K562 (cell line): ENCODE data around the gene LRRK1. TPM values are rescaled to one million over a fixed set of nuclear protein-coding genes. Genes with fewer than 3 reads are reported as not detected.

Experiments used
- ATAC-seq: fragments of 200-7000 bp; cut with Tn5 transposase; 3 replicates; pipeline ENCODE4 v1.9.1; 2020; ENCODE audit warnings: moderate library complexity
- BruUV-seq: library from RNA; stranded (reverse); fragments of 400-500 nt; replicated peaks from 2 replicates; lab custom pipeline; 2021; lab: Mats Ljungman, UMichigan
- CTCF ChIA-PET: fragments of 300-600 bp; formaldehyde crosslinking; extraction: SDS; loops from one replicate; lab custom pipeline; 2021; ENCODE audit warnings: low intra/inter-chr PET ratio; lab: Yijun Ruan, JAX
- POLR2A ChIA-PET: fragments of 300-600, 350-650 bp; sonication (Branson Sonifier 250); formaldehyde crosslinking; extraction: SDS; loops from one replicate; lab custom pipeline; 2021; ENCODE audit warnings: antibody characterized with exemption, inconsistent platforms; lab: Yijun Ruan, JAX
- DNase-seq, 4 experiments: peaks; one replicate each; pipeline versions ENCODE4 v3.0.0 to v3.0.0-alpha.2; 2011 to 2018; ENCODE audit warnings: low spot score in 3 of 4, mixed read lengths in 3 of 4; ENCODE audit errors: extremely low read depth in 1 of 4
- FAIRE-seq: peaks from 2 replicates; lab custom pipeline; 2011; peaks lifted over from hg19 to GRCh38; lab: Jason Lieb, UNC
- H2AFZ ChIP-seq: 2 replicates; pipeline ENCODE4 v1.6.0; 2011; ENCODE audit warnings: low read depth, low read length, control low read depth, inconsistent platforms
- H3K27ac ChIP-seq: fragments of 200-600 bp; 3 replicates; pipeline ENCODE4 v1.8.0; 2011; ENCODE audit warnings: low read depth, mild to moderate bottlenecking, control low read depth, inconsistent platforms, low read length, moderate library complexity, mixed read lengths; ENCODE audit errors: extremely low read depth
- H3K27me3 ChIP-seq, 2 experiments: fragments of 300-600 bp in 1 of 2; 2 replicates in 1 of 2; 3 replicates in 1 of 2; pipeline versions ENCODE4 v1.6.0 to v1.8.0; 2011; ENCODE audit warnings: inconsistent platforms in 2 of 2, low read length in 2 of 2, mild to moderate bottlenecking in 1 of 2, mixed read lengths in 1 of 2, moderate library complexity in 1 of 2; ENCODE audit not compliant: control insufficient read depth in 2 of 2, insufficient read depth in 2 of 2
- H3K36me3 ChIP-seq: fragments of 300-600 bp; 3 replicates; pipeline ENCODE4 v1.8.0; 2011; ENCODE audit warnings: mild to moderate bottlenecking, low read length, inconsistent platforms; ENCODE audit not compliant: control insufficient read depth, insufficient read depth
- H3K4me1 ChIP-seq, 2 experiments: fragments of 200-600 bp in 1 of 2; replicated peaks in 1 of 2; 2 replicates in 1 of 2; 3 replicates in 1 of 2; pipeline versions ENCODE4 v1.5.1 to v1.8.0; 2011; ENCODE audit warnings: inconsistent platforms in 2 of 2, low read length in 2 of 2, mild to moderate bottlenecking in 1 of 2, mixed read lengths in 1 of 2, moderate library complexity in 1 of 2; ENCODE audit not compliant: control insufficient read depth in 2 of 2, insufficient read depth in 2 of 2
- H3K4me2 ChIP-seq: 2 replicates; pipeline ENCODE4 v1.6.1; 2011; ENCODE audit warnings: low read length, control low read depth, inconsistent platforms, mixed read lengths; ENCODE audit not compliant: insufficient read depth
- H3K4me3 ChIP-seq: fragments of 200-600 bp; sonication (generic), shearing (Covaris generic); 2 replicates; pipeline ENCODE4 v1.5.1; 2016; ENCODE audit warnings: control low read depth, inconsistent platforms
- H3K79me2 ChIP-seq: fragments of 200-600 bp; 3 replicates; pipeline ENCODE4 v1.8.0; 2011; ENCODE audit warnings: low read length, inconsistent platforms; ENCODE audit not compliant: control insufficient read depth, insufficient read depth
- H3K9ac ChIP-seq, 2 experiments: 2 replicates each; pipeline versions ENCODE4 v1.6.0 to v1.6.1; 2011; ENCODE audit warnings: low read depth in 2 of 2, low read length in 2 of 2, control low read depth in 1 of 2, inconsistent platforms in 1 of 2, mild to moderate bottlenecking in 1 of 2, mixed read lengths in 1 of 2; ENCODE audit not compliant: insufficient read depth in 1 of 2
- H3K9me1 ChIP-seq: one replicate; pipeline ENCODE4 v1.6.0; 2011; ENCODE audit warnings: inconsistent platforms, mild to moderate bottlenecking, low read length, moderate library complexity; ENCODE audit not compliant: control insufficient read depth, insufficient read depth
- H3K9me3 ChIP-seq: replicated peaks from 2 replicates; pipeline ENCODE4 v1.5.1; 2011; ENCODE audit warnings: low read depth, low read length, inconsistent platforms; ENCODE audit not compliant: control insufficient read depth, insufficient read depth
- H4K20me1 ChIP-seq: replicated peaks from 2 replicates; pipeline ENCODE4 v1.6.1; 2011; ENCODE audit warnings: low read length, inconsistent platforms, mixed read lengths; ENCODE audit not compliant: control insufficient read depth, insufficient read depth
- ARHGAP35 ChIP-seq: fragments of 450-650 bp; IDR thresholded peaks from 2 replicates; pipeline ENCODE4 v1.6.1; 2018; ENCODE audit not compliant: partially characterized antibody
- ATF7 ChIP-seq: fragments of 450-650 bp; IDR thresholded peaks from 2 replicates; pipeline ENCODE4 v1.7.1; 2014; ENCODE audit warnings: mild to moderate bottlenecking, moderate library complexity
- CCNT2 ChIP-seq: IDR thresholded peaks from 2 replicates; pipeline ENCODE4 v1.6.1; 2011; ENCODE audit warnings: borderline replicate concordance, low read depth, mild to moderate bottlenecking, moderate library complexity, mixed read lengths, low read length; ENCODE audit not compliant: insufficient read length; ENCODE audit errors: extremely low read depth
- CHD1 ChIP-seq: fragments of 200-600 bp; sonication (generic); IDR thresholded peaks from one replicate; pipeline ENCODE4 v1.6.1; 2012; ENCODE audit warnings: mild to moderate bottlenecking, moderate library complexity, low read length, inconsistent platforms
- CHD4 ChIP-seq: fragments of 200-600 bp; sonication (generic); IDR thresholded peaks from 3 replicates; pipeline ENCODE4 v1.6.1; 2012; ENCODE audit warnings: low read depth, mild to moderate bottlenecking, mixed read lengths, low read length, inconsistent platforms; ENCODE audit not compliant: insufficient read depth, insufficient replicate concordance, poor library complexity, severe bottlenecking
- EWSR1 ChIP-seq: fragments of 450-650 bp; IDR thresholded peaks from 2 replicates; pipeline ENCODE4 v1.6.1; 2018; ENCODE audit warnings: borderline replicate concordance, mild to moderate bottlenecking, low read depth, moderate library complexity; ENCODE audit not compliant: partially characterized antibody
- MEF2D ChIP-seq: conservative IDR thresholded peaks from 2 replicates; pipeline ENCODE4 v1.6.1; 2016; ENCODE audit warnings: low read depth, missing genetic modification characterization, missing compliant biosample characterization
- NFE2L1 ChIP-seq: fragments of 450-650 bp; IDR thresholded peaks from 2 replicates; pipeline ENCODE4 v1.6.1; 2016; ENCODE audit warnings: missing genetic modification characterization, low read depth, mild to moderate bottlenecking, missing compliant biosample characterization, moderate library complexity, borderline replicate concordance
- TBL1XR1 ChIP-seq, 2 experiments: IDR thresholded peaks; 2 replicates each; pipeline ENCODE4 v1.6.1; 2012; ENCODE audit warnings: improper control_type of control experiment in 2 of 2, low read length in 2 of 2, mild to moderate bottlenecking in 1 of 2
- U2AF1 ChIP-seq: fragments of 200-400 bp; formaldehyde crosslinking; optimal IDR thresholded peaks from 2 replicates; pipeline ENCODE3; 2017; ENCODE audit warnings: mild to moderate bottlenecking, low read depth, low read length, moderate library complexity
- ZNF217 ChIP-seq: sonication (generic); formaldehyde crosslinking; IDR thresholded peaks from 2 replicates; pipeline ENCODE4 v1.8.0; 2022; ENCODE audit warnings: mild to moderate bottlenecking, missing genetic modification reagents
- ZNF23 ChIP-seq: fragments of 250-450 bp; sonication (Bioruptor Pico); IDR thresholded peaks from 2 replicates; pipeline ENCODE4 v1.4.0; 2020; ENCODE audit warnings: mild to moderate bottlenecking
- ZNF347 ChIP-seq: fragments of 450-650 bp; formaldehyde crosslinking; IDR thresholded peaks from 2 replicates; pipeline ENCODE4 v1.4.0; 2020; ENCODE audit warnings: low read depth, mild to moderate bottlenecking, moderate library complexity
- ZNF77 ChIP-seq: fragments of 250-450 bp; sonication (Bioruptor Pico); IDR thresholded peaks from 2 replicates; pipeline ENCODE4 v1.5.0; 2020
- WGBS: fragments of 100-300 bp; shearing (Covaris generic); methylation state at CpG from one replicate; pipeline ENCODE4 v1.1.6; 2016; ENCODE audit warnings: low coverage, mixed read lengths; ENCODE audit not compliant: insufficient coverage; ENCODE audit errors: missing lambda C conversion rate; 5-methylcytosine and 5-hydroxymethylcytosine counted together
- in situ Hi-C: fragments of 300-500 bp; cut with MboI; formaldehyde crosslinking; loops from 4 replicates; pipeline ENCODE4 v1.15.0; 2018; ENCODE audit warnings: inconsistent platforms, mixed read lengths
- intact Hi-C: fragments of 100-400 bp; cut with micrococcal nuclease; formaldehyde crosslinking; loops from 2 replicates; pipeline ENCODE4 v1.14.2; 2022
- polyA plus RNA-seq, 8 experiments: library from polyadenylated mRNA; depleted of rRNA in 4 of 8; stranded (reverse) in 5 of 8; unstranded in 3 of 8; fragments of >200 nt; fragmentation: Nextera tagmentation in 2 of 8; fragmentation: Illumina TruSeq in 1 of 8; extraction: Ambion mirVana in 2 of 8; extraction: Trizol in 1 of 8; gene quantifications; 2 replicates each; pipeline versions ENCODE4 v1.2.1 to v1.2.3, GENCODE V29; 2011 to 2014; ENCODE audit warnings: inconsistent platforms in 1 of 8, missing spikeins in 1 of 8
- total RNA-seq, 7 experiments: library from RNA; depleted of rRNA in 6 of 7; stranded (reverse); fragments of >200 nt in 6 of 7; fragmentation: Illumina TruSeq in 2 of 7; extraction: Trizol in 2 of 7; gene quantifications; 2 replicates each; pipeline versions ENCODE4 v1.2.1 to v1.2.3, GENCODE V29; 2011 to 2021; ENCODE audit warnings: low replicate concordance in 1 of 7
- TF ChIP-seq, protein P1 (sequence below): sonication (generic); formaldehyde crosslinking; IDR thresholded peaks from 2 replicates; pipeline ENCODE4 v1.8.1; 2023; ENCODE audit warnings: mild to moderate bottlenecking, missing genetic modification reagents
- TF ChIP-seq, protein P2 (sequence below), 2 experiments: fragments of 450-650 bp; conservative IDR thresholded peaks; 2 replicates each; pipeline ENCODE4 v1.6.1; 2017; ENCODE audit warnings: mild to moderate bottlenecking in 2 of 2, moderate library complexity in 2 of 2

Gene LRRK1
- total and polyA plus RNA-seq, 9 of the 15 experiments (the other 6 are each of a cell fraction or from before 2014, with no cell fraction given): 0.01 to 1.5 (median 0.11) TPM

DNA sequence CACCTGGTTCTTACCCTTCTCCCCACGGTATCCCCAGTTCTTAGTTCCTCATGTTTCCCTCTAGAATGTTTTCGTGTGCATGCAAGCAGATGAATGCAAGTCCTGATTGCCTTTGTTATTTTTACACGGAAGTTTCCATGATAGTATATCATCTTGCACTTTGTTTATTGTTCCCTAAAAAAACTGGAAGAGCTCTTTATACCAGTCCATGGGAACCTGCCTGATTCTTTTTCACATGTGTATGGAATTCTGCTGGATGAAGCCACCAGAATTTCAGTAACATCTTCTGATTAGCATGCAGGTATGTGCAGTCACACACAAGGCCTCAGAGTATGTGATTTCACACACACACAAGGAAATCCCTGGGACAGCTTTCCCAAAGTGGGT lies 16.0 kb upstream of the LRRK1 start:
- intact Hi-C loops (no loop called here), in situ Hi-C loops (loop anchor here (25.0 kb wide), 1 partner anchor 359 kb away; the partner anchor contains the start of gene CHSY1)
- no peak overlapping the region for H3K4me3 ChIP-seq
- TF ChIP-seq NFE2L1 (tag) (no peak), ZNF77 (no peak), U2AF1 (no peak), ATF7 (no peak), MEF2D (no peak), CCNT2 (no peak), ZNF217 (no peak), ZNF347 (no peak), EWSR1 (no peak), CHD4 (no peak), TBL1XR1 (IDR thresholded peaks at IDR 0.05; ENCODE audit: low read length in 2 of 2) (no peak), ZNF23 (CRISPR knock-in tag) (no peak), CHD1 (no peak), ARHGAP35 (no peak)
- TF ChIP-seq, protein P1, sequence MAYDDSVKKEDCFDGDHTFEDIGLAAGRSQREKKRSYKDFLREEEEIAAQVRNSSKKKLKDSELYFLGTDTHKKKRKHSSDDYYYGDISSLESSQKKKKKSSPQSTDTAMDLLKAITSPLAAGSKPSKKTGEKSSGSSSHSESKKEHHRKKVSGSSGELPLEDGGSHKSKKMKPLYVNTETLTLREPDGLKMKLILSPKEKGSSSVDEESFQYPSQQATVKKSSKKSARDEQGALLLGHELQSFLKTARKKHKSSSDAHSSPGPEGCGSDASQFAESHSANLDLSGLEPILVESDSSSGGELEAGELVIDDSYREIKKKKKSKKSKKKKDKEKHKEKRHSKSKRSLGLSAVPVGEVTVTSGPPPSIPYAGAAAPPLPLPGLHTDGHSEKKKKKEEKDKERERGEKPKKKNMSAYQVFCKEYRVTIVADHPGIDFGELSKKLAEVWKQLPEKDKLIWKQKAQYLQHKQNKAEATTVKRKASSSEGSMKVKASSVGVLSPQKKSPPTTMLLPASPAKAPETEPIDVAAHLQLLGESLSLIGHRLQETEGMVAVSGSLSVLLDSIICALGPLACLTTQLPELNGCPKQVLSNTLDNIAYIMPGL: no peak
- TF ChIP-seq, protein P2, sequence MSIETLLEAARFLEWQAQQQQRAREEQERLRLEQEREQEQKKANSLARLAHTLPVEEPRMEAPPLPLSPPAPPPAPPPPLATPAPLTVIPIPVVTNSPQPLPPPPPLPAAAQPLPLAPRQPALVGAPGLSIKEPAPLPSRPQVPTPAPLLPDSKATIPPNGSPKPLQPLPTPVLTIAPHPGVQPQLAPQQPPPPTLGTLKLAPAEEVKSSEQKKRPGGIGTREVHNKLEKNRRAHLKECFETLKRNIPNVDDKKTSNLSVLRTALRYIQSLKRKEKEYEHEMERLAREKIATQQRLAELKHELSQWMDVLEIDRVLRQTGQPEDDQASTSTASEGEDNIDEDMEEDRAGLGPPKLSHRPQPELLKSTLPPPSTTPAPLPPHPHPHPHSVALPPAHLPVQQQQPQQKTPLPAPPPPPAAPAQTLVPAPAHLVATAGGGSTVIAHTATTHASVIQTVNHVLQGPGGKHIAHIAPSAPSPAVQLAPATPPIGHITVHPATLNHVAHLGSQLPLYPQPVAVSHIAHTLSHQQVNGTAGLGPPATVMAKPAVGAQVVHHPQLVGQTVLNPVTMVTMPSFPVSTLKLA (conservative IDR thresholded peaks at IDR 0.05): no peak
- no peaks in the 10 kb centered on the region for H3K9me1 ChIP-seq
- POLR2A ChIA-PET: interaction anchor here (0.5 to 0.7 kb wide), 2 partner anchors 140 to 349 kb away, joined by 3 read pairs; partner anchors contain the start of gene CHSY1
- H4K20me1 ChIP-seq: no peaks in the 10 kb centered on the region
- ATAC-seq (no peak), FAIRE-seq (no peak), DNase-seq (no peak)
- no peaks in the 10 kb centered on the region for H3K9me3 ChIP-seq
- no peak overlapping the region for H3K27ac ChIP-seq
- CTCF ChIA-PET: no interaction called here
- no peaks in the 10 kb centered on the region for H3K36me3 ChIP-seq
- H3K9ac ChIP-seq: no peak overlapping the region
- no TSS peak for BruUV-seq
- H2AFZ ChIP-seq: no peak overlapping the region
- H3K79me2 ChIP-seq: no peaks in the 10 kb centered on the region
- peaks cover 36 to 68% of the 10 kb centered on the region in 2 experiments for H3K27me3 ChIP-seq
- no peaks in the 10 kb centered on the region for H3K4me1 ChIP-seq
- no peak overlapping the region for H3K4me2 ChIP-seq
- WGBS: 2% methylated on average over 3 of the region's 3 CpGs
